Chondrocyte (in vitro differentiated cells): ENCODE data around the gene SMARCD3. TPM values are rescaled to one million over a fixed set of nuclear protein-coding genes. Genes with fewer than 3 reads are reported as not detected.
A peak's percentile ranks its signal among the peaks of the same experiment; 100 is the strongest.

Experiments
- DNase-seq: peaks from one replicate; pipeline ENCODE4 v3.0.0; 2021; ENCODE audit warnings: mixed read lengths, low spot score
- H3K27ac Mint-ChIP-seq: one replicate; pipeline ENCODE4 v1.8.0; 2021; ENCODE audit warnings: mild to moderate bottlenecking, moderate library complexity, mixed read lengths; ENCODE audit not compliant: unreplicated experiment
- H3K27me3 Mint-ChIP-seq: 2 replicates; pipeline ENCODE4 v1.8.0; 2021; ENCODE audit warnings: low read depth, mixed read lengths
- H3K36me3 Mint-ChIP-seq: 2 replicates; pipeline ENCODE4 v1.8.0; 2021; ENCODE audit warnings: low read depth, mixed read lengths
- H3K4me1 Mint-ChIP-seq: 2 replicates; pipeline ENCODE4 v1.8.0; 2021; ENCODE audit warnings: low read depth, mild to moderate bottlenecking, mixed read lengths
- H3K4me3 Mint-ChIP-seq: one replicate; pipeline ENCODE4 v1.8.0; 2021; ENCODE audit warnings: mild to moderate bottlenecking, moderate library complexity, mixed read lengths; ENCODE audit not compliant: unreplicated experiment
- H3K9me3 Mint-ChIP-seq: 2 replicates; pipeline ENCODE4 v1.8.0; 2021; ENCODE audit warnings: low read depth, mixed read lengths
- total RNA-seq: library from RNA; stranded (reverse); gene quantifications from 3 replicates; pipeline ENCODE4 v1.2.1, GENCODE V29; 2021
- TF ChIP-seq, protein P1 (sequence below): fragments of 200-600 bp; sonication (generic); IDR thresholded peaks from 2 replicates; pipeline ENCODE4 v1.5.0; 2021; ENCODE audit warnings: antibody characterized with exemption, mild to moderate bottlenecking, moderate library complexity

Gene SMARCD3
- total RNA-seq, 1 donor from 2014 or later: 120 TPM

DNA sequence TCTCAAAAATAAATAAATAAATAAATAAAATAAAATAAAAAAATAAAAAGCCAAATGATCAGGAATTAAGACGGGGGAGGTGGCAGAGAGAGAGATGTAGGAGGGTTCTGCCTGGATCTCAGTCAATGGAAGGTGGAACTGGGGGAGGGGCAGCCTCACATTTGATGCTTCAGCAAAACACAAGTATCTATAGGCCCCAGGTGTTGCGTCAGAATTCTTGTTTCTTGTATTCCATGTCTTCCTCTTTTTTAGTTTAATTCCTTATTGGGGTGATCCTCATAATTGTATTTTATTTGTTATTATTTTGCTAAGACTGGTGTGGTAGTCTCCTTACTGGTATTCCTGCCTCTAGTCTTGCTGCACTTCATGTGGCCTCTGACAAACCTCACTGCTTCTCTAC lies 41.4 kb upstream of the SMARCD3 start:
- Mint-ChIP-seq H3K4me1 (peaks cover 10% of the 10 kb centered on the region), H3K4me3 (no peak overlapping the region), H3K27me3 (peaks cover 24% of the 10 kb centered on the region), H3K9me3 (no peaks in the 10 kb centered on the region), H3K36me3 (no peaks in the 10 kb centered on the region), H3K27ac (no peak overlapping the region)
- no peak for DNase-seq
- TF ChIP-seq, protein P1, sequence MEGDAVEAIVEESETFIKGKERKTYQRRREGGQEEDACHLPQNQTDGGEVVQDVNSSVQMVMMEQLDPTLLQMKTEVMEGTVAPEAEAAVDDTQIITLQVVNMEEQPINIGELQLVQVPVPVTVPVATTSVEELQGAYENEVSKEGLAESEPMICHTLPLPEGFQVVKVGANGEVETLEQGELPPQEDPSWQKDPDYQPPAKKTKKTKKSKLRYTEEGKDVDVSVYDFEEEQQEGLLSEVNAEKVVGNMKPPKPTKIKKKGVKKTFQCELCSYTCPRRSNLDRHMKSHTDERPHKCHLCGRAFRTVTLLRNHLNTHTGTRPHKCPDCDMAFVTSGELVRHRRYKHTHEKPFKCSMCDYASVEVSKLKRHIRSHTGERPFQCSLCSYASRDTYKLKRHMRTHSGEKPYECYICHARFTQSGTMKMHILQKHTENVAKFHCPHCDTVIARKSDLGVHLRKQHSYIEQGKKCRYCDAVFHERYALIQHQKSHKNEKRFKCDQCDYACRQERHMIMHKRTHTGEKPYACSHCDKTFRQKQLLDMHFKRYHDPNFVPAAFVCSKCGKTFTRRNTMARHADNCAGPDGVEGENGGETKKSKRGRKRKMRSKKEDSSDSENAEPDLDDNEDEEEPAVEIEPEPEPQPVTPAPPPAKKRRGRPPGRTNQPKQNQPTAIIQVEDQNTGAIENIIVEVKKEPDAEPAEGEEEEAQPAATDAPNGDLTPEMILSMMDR: no peak

DNA sequence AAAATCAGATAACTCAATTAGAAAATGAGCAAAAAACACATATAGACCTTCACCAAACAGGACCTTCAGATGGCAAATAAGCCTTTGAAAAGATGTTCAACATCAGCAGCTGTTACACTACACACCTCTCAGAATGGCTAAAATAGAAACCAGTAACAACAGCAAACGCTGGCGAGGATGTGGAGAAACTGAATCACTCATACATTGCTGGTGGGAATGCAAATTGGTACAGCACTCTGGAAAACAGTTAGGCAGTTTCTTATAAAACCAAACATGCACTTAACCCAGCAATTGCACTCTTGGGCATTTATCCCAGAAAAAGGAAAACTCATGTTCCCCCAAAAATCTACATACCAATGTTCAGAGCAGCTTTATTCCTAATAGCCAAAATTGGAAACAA lies 37.7 kb upstream of the SMARCD3 start:
- Mint-ChIP-seq H3K27me3 (peaks cover 14% of the 10 kb centered on the region), H3K4me1 (peaks cover 10% of the 10 kb centered on the region), H3K36me3 (peaks cover 4% of the 10 kb centered on the region), H3K9me3 (peaks cover 5% of the 10 kb centered on the region), H3K27ac (peak overlapping the region; percentile 45), H3K4me3 (no peak overlapping the region)
- TF ChIP-seq, protein P1: no peak
- no peak for DNase-seq

DNA sequence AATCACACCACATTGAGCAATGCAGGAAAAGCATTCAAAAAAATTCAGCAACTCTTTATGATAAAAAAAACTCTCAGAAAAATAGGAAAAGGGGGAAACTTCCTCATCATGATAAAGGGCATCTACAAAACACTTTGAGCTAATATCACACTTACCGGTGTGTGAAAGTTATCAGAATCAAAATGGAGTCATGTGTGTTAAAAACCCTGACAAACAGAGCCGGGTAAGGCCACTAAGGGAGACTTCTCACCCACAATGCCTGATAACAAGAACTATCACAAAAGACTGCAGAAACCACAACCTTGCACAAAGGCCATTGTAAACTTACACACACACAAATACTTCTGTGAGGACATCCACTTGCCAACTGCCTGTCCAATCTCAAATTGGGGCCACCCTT lies 34.8 kb upstream of the SMARCD3 start:
- DNase-seq: no peak
- Mint-ChIP-seq H3K4me3 (no peak overlapping the region), H3K4me1 (peaks cover 13% of the 10 kb centered on the region), H3K27me3 (peaks cover 22% of the 10 kb centered on the region), H3K9me3 (peaks cover 5% of the 10 kb centered on the region), H3K36me3 (peaks cover 4% of the 10 kb centered on the region), H3K27ac (no peak overlapping the region)
- TF ChIP-seq, protein P1: no peak

DNA sequence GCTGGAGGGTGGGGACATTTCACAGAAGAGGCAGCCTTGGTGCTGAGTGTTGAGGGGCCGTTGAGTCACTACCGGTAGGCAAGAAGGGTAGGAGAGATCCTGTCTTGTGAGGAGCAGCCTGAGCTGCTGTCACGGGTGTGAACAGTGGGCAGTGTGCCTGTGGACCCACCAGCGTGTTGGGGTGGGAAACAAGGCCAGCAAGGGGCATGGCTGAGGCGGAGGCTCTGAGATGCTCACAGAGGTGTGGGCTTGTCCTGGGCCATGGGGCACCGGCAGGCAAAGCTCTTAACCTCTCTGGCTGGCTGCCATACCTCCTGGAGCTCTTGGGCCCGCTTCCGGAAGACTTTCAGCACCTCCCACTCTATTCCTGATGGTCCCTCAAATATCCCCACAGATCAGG lies 33.6 kb upstream of the SMARCD3 start:
- TF ChIP-seq, protein P1: no peak
- Mint-ChIP-seq H3K36me3 (peaks cover 4% of the 10 kb centered on the region), H3K9me3 (peaks cover 5% of the 10 kb centered on the region), H3K4me1 (peaks cover 15% of the 10 kb centered on the region), H3K27me3 (peaks cover 19% of the 10 kb centered on the region), H3K4me3 (no peak overlapping the region), H3K27ac (no peak overlapping the region)
- DNase-seq: no peak

DNA sequence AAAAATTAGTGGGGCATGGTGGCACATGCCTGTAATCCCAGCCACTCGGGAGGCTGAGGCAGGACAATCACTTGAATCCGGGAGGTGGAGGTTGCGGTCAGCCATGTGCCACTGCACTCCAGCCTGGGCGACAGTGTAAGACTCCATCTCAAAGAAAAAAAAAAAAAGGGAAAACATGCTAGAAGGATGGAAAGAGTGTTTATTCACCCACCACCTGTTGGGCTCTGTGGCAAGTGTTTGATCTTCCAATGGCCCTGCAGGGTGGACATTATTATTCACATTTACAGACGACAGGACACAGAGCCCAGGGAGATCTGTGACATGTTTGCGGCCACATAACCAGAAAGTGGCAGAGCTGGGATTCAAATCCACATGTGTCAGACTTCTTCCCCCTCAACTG lies 33.2 kb upstream of the SMARCD3 start:
- H3K4me3 Mint-ChIP-seq: no peak overlapping the region
- H3K27ac Mint-ChIP-seq: no peak overlapping the region
- H3K27me3 Mint-ChIP-seq: peaks cover 19% of the 10 kb centered on the region

More for the DNA sequence above, 33.2 kb upstream of the SMARCD3 start:
- TF ChIP-seq, protein P1: no peak
- peaks cover 4% of the 10 kb centered on the region for H3K36me3 Mint-ChIP-seq
- H3K4me1 Mint-ChIP-seq: peaks cover 16% of the 10 kb centered on the region
- H3K9me3 Mint-ChIP-seq: peaks cover 5% of the 10 kb centered on the region
- no peak for DNase-seq
